ENCODE results near the gene MMRN2.

DNA sequence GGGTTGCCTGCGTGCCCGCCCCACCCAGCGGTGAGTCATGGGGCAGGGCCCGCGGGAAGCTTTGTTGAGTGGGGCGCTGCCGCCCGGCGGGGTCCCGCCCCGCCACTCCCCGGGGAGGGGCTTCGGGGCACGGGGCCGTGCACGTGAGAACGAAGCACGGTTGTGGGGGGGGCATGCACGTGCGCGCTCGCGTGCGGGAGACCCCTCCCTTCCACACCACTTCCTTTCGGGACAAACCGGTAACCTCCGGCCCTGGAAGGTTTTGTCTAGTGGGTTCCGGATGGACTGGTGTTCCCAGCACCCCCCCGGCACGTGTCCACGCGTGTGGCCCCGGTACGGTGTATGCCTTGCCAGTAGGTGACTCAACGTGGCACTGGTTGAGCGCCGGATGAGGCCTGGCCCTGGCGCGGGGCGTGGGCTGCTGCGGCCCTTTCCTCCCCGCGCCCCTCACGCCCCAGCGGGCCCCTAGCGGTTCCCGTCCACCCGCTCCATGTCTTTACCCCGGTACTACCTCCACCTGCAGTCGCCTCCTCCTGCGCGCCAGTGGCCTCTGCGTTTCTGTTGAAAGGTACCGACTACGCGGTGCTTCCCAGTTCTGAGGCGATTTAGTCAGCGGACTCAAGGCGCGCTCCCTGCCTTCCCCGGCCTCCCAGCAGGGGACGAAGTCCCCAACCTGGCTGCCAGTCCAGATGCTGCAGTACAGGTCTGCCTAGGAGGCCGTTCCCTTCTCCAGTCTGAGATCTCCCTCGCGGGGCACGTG lies 14.0 kb upstream of the MMRN2 start:
- TF ChIP-seq POLR2AphosphoS5 (IDR thresholded peaks at IDR 0.05) (peak; percentile 80 to 92), POLR2A (IDR thresholded peaks at IDR 0.05) (peak in 1 of 4 donors; percentile 15)
- TF ChIP-seq, protein P1, sequence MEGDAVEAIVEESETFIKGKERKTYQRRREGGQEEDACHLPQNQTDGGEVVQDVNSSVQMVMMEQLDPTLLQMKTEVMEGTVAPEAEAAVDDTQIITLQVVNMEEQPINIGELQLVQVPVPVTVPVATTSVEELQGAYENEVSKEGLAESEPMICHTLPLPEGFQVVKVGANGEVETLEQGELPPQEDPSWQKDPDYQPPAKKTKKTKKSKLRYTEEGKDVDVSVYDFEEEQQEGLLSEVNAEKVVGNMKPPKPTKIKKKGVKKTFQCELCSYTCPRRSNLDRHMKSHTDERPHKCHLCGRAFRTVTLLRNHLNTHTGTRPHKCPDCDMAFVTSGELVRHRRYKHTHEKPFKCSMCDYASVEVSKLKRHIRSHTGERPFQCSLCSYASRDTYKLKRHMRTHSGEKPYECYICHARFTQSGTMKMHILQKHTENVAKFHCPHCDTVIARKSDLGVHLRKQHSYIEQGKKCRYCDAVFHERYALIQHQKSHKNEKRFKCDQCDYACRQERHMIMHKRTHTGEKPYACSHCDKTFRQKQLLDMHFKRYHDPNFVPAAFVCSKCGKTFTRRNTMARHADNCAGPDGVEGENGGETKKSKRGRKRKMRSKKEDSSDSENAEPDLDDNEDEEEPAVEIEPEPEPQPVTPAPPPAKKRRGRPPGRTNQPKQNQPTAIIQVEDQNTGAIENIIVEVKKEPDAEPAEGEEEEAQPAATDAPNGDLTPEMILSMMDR (IDR thresholded peaks at IDR 0.05), result peak in 2 of 6 experiments; percentile 4 to 60

All from upper lobe of left lung (tissue), 4 donors.